ENCODE data around the gene ODAD3.

DNA sequence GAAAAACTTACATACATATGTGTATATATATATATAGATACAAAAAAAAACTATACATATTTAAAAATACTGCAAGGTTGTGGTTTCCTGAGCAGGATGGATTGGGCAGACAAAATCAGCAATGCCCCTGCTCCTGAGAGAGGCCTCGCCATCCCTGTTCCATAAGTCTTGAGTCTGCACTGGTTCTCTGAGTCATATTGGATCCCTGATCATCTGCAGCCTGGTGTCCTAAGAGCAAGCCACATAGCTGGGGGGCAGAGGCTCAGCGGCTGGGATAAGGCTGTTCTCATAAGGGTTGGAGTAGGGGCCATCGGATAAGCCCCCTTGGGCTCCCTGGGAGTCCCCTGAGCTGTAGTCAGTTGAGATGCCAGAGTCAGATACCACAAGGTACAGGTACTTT lies 57.2 kb downstream of the ODAD3 start:
- TF ChIP-seq EZH2 (IDR thresholded peaks at IDR 0.05) = no peak
- TF ChIP-seq POLR2AphosphoS5 (IDR thresholded peaks at IDR 0.05; ENCODE audit: borderline replicate concordance, low read depth, low read length) = no peak
